CD4-positive, alpha-beta T cell treated with Interleukin-15 for 1 hour (primary cell): ENCODE data around the gene DHRS9.
"Not testable (repeated sequence)": the region's sequence is repeated elsewhere in the genome, so short reads cannot be mapped to it uniquely, and the experiment has no call there.

Experiments
- DNase-seq: peaks from one replicate; pipeline ENCODE4 v3.0.0-alpha.2; 2020

The DHRS9 gene

GRCh38 chr2:169069341-169069740, at the start of gene DHRS9:
DHRS9 (plus strand) TSS chr2:169069563; CDS start chr2:169081582, 12,019 bp downstream.
- DNase-seq = peak; percentile 63

GRCh38 chr2:169023161-169023560, 46.2 kb upstream of the DHRS9 start:
- no peak for DNase-seq

DNA sequence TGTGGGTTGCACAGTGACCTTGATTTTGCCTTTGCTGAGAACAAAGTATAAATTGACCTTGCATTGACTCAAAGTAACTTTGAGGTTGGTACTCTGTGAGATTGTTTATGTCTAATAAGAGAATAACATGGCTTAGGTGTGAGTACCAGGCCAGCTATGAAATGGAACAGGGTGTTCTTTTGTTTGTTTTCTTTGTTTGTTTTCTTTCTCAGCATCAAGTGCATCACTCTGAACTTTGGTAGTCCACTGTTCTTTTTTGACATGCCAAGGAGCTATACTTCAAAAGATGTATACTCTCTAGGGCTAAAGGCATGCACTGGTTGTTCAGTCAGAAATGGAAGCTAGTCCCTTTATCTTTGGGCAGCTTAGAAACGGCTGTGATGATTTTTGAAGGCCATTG, 43.3 kb upstream of the DHRS9 start:
- DNase-seq = no peak

GRCh38 chr2:169027234-169027633, 42.1 kb upstream of the DHRS9 start:
- DNase-seq = no peak

DNA sequence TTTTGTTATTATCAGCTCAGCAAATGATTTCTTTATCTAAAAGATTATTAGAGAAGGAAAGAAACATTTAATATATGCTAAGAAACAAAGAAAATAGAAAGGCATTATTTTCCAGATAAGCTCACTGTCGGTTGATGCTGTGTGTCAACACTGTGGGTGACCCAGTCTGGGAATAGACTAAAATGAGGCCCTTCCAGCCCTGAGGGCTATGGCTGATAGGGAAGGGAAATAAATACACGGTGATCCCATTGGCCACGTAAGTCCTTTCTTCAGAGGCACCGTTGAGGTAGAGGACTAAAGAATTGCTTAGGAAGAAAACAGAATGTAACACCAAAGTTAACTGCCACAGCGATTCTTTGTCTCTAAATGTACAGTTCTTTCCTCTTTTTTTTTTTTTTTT, 40.0 kb upstream of the DHRS9 start:
- no peak for DNase-seq

DNA sequence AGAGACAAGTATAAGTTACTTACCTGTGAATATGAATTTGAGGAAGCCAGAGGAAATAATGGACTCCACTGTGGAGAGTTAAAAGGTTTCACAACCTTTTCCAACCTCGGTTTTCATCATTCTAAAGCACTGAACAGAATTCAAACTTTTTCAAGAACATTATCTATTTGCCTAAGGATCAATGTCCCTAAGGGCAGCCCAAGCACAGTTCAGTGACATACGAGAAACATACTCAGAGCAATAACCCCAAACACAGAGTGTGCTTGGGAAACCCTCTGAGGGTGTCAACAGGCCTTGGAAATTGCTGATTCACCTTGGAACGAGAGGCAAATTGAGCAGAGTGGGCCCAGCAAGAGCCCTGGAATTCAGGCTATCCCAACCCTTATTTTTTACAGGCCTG, 38.2 kb upstream of the DHRS9 start, which contains the start of gene ABCB11:
ABCB11 (minus strand) TSS at position 123 of the 400 bp plus-strand sequence. CDS start 13,199 bp downstream, outside the sequence.
- DNase-seq = no peak

GRCh38 chr2:169034256-169034655, 35.1 kb upstream of the DHRS9 start:
- DNase-seq = no peak

DNA sequence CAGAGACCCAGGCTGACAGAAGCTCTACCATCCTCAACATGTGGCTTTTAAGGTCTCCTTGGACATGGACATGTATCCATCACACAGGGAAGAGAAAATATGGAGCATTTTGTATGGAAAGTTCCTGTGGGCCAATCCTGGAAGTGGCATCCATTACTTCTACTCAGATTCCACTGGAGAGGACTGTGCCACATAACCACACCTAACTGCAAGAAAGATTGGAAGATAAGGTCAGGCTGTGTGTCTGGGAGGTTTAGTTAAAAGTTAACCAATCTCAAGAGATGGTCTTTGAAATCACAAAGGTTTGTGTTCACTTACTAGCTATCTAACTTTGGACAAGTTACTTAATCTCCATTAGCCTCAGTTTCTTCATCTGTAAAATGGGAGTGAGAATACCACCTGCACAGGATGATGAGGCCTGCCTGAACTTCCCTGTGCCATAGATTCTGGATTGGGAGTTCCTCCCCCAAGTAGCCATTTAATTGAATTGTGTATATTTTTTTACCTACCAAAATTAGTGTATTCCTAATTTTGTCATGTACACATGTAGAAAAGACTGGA, 34.3 kb upstream of the DHRS9 start:
- DNase-seq = no peak

GRCh38 chr2:169035887-169036286, 33.5 kb upstream of the DHRS9 start:
- no peak for DNase-seq

DNA sequence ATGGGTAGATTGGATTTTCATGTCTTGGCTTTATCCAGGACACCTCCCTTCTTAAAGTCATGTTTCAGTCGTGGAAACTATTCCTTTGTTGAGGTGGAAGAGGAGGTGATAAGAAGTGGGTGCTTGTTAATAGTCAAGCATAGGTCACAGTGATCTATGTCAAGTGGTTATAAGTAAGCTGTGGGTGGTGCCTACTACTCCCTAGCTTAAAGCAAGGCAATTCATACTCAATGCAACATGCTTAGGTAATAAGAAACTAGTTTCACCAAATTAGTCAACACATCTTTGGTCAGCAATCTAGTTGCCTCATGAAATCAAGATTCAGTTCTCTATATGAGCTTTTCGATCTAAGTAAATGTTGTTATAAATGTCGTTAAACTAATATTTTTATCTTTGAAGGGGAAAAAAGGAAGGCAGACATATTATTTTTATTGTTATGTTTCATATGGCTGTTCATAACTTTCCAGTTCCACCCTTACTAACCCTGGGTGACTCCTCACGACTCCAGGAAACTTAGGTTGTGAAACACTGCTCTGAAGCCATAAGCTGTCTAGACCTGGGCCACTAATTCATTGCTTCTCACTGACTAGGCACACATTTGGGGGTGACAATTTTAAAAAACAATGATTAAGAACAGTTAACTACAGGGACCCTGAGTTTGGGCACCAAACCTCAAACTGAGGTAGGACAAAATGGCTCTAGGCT, 32.5 kb upstream of the DHRS9 start:
- DNase-seq = peak; percentile 29

DNA sequence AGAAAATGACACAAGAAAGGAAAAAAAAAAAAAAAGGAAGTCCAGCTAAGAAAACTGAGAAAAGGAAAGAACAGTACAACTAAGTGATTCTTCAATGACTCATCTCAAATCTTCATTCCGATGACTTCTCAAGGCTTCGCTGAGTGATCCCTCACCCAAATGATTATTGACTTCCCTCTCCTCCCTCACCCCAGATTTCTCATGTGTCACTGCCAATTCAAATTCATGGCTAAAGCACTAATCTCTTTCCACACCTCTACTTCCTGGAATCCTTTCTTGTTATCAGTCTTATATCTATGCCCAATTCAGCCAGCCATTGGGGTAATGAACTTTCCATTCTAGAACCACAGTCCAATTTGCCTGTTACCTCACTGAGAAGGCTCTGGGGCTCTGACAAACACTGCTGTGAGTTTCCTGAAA, 31.0 kb upstream of the DHRS9 start:
- no peak for DNase-seq

GRCh38 chr2:169039702-169040101, 29.7 kb upstream of the DHRS9 start:
- DNase-seq = no peak

DNA sequence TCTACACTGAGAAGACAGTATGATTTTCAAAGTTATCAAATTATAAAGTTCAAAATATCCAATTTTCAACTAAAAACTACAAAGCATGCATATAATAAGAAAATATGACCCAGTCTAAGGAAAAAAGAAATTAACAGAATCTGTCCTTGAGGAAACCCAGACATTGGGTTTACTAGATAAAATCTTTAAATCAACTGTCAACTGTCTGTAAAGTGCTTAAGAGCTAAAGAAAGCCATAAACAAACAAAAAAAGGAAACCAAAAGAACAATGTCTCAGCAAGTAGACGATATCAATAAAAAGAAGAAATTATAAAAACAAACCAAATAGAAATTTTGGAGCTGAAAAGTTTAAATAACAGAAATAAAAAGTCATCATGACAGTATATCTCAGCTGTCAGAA, 27.8 kb upstream of the DHRS9 start:
- DNase-seq = no peak

DNA sequence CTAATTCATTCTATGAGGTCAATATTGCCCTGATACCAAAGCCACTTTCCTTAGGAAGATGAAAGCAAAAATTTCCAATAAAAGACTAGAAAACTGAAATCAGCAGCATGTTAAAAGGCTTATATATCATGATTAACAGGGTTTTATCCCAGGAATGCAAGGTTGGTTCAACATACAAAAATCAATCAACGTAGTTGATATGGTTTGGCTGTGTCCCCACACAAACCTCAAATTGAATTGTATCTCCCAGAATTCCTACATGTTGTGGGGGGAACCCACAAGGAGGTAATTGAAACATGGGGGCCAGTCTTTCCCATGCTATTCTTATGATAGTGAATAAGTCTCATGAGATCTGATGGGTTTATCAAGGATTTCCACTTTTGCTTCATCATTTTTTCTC, 26.5 kb upstream of the DHRS9 start:
- no peak for DNase-seq

GRCh38 chr2:169046440-169047151, 22.8 kb upstream of the DHRS9 start:
- no peak for DNase-seq

DNA sequence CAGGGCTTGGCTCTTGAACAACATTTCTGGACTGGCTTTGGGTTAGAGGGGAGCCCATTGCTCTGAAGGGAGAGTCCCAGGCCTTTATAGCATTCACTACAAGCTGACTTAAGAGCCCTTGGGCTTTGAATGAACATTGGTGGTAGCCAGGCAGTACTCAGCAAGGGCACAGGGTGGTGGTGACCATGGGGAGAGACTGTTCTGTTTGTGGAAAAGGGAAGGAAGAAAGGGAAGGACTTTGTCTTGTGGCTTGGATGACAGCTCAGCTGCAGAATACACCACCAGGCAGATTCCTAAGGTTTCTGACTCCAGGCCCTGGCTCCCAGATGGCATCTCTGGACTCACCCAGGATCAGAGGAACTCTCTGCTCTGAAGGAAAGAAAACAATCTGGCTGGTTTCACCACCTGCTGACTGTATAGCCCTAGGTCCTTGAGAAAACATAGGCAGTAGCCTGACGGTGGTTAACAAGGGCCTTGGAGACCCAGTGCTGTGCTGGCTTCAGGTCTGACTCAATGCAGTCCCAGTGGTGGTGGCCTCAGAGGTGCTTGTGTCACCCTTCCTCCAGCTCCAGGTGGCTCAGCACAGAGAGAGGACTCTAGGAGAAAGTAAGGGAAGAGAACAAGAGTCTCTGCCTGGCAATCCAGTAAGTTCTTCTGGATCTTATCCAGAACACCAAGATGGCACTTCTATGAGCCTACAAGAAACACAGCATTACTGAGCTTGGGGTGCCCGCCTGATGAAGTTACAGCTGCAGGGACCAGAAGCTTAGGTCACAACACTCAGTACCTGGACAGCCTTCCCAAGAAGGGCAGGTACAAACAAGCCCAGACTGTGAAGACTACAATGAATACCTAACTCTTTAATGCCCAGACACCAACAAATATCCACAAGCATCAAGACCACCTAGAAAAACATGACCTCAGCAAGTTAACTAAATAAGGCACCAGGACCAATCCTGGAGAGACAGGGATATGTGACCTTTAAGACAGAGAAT, 21.8 kb upstream of the DHRS9 start:
- no peak for DNase-seq

DNA sequence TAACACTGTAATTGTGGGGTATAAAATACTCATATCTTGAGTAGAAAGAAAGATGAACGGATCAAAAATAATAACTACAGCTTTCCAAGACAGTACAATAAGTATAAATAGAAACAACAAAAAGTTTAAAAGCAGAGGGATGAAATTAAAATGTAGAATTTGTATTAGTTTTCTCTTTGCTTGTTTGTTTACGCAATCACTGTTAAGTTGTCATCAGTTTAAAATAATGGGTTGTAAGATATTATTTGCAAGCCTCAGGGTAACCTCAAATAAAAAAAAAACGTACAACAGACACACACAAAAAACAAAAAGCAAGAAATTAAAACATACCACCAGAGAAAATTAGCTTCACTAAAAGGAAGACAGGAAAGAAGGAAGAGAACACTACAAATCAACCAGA, 20.2 kb upstream of the DHRS9 start:
- no peak for DNase-seq

DNA sequence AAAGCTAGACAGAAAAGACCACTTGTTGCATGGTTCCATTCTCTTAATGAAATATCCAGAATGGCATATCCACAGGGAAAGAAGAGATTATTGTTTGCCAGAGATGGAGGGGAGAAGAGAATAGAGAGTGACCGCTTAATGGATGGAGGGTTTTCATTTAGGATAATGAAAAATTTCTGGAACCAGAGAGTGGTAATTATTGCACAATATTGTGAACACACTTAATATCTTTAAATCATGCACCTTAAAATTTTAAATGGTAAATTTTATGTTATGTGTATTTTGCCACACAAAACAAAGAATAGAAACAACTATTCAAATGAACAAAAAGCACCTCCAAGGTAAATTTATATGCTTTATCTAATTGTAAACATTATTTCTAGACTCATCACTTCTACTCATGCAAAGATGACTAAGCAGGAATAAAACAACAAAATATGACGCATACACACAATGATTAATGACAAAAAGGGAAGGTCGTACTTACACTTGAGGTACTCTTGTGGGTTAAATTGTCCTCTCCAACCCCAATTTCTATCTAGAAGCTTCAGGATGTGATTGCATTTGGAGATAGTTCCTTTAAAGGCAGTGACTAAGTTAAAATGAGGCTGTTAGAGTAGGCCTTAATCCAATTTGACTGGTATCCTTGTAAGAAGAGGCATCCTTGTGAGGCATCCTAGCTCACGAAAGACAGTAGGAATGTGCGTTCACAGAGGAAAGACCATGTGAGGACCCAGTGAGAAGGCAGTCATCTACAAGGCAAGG, 18.7 kb upstream of the DHRS9 start:
- no peak for DNase-seq

- not testable (repeated sequence) for DNase-seq
These were observed 14.8 kb upstream of the DHRS9 start for GRCh38 chr2:169054575-169054974.

DNA sequence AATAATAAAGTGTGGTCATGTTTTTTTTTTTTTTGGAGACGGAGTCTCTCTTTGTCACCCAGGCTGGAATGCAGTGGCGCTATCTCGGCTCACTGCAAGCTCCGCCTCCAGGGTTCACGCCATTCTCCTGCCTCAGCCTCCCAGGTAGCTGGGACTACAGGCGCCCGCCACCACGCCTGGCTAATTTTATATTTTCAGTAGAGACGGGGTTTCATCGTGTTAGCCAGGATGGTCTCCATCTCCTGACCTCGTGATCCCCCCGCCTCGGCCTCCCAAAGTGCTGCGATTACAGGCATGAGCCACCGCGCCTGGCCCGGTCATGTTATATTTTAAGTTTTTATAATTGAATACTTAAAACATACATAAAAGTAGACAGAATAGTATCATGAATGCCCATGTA, 5.2 kb upstream of the DHRS9 start:
- DNase-seq = not testable (repeated sequence)

GRCh38 chr2:169065422-169065821, 3.9 kb upstream of the DHRS9 start:
- DNase-seq = no peak
